GM21723 (cell line): Measurements from ENCODE around the gene GBE1.

Source experiments
- ATAC-seq: cut with Tn5 transposase; IDR thresholded peaks from one replicate; pipeline ENCODE4 v1.9.1; 2021; ENCODE audit warnings: mild to moderate bottlenecking, moderate library complexity; ENCODE audit not compliant: unreplicated experiment

Gene GBE1

DNA sequence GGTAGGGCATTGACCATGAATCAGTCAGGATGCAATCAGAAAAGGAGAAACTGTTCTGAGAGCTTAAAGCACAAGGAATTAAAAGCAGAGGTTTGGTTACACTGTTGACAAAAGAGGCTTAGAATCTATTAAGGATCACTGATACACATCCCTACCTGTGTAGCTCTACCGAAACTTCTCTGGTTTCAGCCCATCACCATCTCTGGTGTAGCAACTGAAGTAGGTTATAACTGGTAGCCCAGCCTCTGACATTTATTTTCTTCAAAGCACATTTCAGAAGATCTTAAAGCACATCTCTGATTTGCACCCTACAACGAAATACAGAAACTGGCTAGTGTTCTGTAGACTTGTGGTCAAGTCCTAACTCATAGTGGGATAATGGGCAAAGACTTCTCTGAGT, 283.7 kb downstream of the GBE1 start:
- ATAC-seq: no peak

DNA sequence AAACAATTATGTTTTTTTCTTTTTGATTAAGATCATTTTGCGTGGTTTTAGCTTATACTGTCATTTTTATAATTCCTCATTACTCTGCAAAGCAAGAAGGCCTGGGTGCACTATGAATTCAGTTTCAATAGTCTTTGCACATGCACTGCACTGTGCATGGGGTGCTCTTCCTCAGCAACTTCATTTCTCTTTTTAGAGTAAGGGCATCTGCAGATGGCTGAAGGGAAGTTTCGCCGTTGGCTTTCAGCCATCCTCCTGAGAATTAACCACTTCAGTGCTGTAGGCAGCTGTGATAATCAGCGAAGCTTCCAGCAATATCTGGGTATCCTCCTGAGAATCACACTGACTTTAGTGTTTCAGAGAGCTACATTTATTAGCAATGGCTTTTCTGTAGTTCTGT, 284.8 kb downstream of the GBE1 start:
- no peak for ATAC-seq

DNA sequence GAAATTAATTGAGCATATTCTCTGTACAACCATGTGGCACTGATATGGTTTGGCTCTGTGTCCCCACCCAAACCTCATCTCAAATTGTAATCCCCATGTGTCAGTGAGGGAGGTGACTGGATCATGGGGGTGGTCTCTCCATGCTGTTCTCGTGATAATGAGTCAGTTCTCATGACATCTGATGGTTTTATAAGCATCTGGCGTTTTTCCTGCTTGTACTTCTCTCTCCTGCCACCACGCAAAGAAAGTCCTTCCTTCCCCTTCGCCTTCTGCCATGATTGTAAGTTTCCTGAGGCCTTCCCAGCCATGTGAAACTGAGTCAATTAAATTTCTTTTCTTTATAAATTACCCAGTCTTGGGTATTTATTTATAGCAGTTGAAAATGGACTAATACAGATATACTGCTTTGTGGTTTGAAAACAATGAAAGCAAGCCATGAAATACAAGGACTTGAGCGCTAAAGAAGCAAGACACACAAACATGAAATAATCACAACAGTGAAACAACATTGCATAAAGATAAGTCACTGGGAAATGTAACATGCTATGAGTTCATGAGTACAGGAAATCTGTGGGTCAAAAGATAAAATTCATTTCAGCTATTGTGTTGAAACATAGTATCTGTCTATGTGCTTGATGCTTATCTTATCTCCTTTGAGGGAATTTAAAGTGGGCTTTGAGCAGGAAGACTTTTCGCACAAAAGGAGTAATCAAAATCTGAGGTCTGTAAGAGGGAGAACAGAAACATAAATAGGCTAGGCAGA, 288.7 kb downstream of the GBE1 start:
- ATAC-seq: no peak

DNA sequence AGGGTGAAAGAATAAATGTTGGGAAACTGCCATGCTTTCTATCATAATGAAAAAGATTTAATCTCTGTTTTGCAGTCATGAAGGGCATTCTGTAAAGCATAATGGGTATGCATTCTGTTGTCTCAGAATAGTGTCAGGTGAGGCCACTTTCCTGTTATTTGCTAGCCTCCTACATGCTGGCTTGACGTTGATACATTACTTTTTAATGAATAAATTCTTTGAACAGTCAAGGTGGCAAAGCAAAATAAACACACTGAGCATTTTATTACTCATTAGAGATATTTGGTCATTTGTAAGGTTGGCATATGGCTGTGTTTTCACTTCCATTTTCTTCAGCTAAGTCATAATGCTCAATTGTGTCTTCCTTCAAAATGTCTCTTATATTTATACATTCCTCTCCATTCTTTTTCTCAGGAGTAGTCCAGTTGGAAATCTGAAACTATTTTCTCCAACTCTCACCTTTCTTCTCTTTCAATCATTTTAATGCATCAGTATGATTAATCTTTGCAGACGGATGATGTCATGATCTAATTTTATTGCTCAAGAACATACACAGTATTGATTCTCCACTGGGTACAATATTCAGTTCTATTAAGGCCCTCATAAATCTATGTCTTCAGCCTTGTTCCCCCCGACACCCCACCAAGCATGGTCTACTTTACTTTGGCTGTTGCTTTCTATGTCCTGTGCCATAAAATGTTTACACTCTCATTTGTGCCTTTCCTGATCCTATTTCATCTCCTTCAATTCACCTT, 290.7 kb downstream of the GBE1 start:
- ATAC-seq: no peak

DNA sequence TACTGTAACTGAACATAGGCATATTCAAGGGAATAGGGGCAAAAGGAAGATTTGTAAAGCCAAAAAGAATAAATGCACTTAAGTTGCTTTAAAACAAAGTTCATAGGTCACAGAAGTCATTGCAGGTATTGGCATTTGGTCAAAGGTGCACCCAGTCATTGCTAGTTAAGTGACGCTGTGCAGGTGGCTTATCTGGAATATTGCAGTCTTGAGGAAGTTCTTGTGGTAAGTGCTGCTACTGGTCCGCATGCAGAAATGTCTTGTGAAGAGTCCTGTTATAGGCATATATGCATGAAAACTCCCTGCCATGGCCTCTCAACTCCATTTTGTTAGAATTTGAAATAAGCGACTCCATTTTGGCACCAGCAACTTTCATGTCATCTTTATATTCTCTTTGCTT, 293.1 kb downstream of the GBE1 start:
- ATAC-seq: no peak

DNA sequence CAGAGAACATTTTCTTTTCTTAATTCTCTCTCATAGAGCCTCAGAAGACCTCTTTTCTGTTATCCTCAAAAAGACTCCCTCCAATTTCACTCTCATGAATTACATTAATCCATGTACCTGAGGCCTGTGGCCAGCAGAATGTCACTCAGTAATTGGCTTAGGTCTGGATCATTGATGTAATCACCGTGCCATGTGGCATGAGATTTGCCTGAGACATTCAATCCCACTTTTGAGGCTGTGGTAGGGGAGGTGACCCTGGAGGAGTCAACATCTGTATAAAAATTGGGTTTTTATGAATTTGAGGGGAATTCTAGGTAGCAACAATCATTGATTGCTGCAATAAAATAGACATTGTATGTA, 295.3 kb downstream of the GBE1 start:
- no peak for ATAC-seq

DNA sequence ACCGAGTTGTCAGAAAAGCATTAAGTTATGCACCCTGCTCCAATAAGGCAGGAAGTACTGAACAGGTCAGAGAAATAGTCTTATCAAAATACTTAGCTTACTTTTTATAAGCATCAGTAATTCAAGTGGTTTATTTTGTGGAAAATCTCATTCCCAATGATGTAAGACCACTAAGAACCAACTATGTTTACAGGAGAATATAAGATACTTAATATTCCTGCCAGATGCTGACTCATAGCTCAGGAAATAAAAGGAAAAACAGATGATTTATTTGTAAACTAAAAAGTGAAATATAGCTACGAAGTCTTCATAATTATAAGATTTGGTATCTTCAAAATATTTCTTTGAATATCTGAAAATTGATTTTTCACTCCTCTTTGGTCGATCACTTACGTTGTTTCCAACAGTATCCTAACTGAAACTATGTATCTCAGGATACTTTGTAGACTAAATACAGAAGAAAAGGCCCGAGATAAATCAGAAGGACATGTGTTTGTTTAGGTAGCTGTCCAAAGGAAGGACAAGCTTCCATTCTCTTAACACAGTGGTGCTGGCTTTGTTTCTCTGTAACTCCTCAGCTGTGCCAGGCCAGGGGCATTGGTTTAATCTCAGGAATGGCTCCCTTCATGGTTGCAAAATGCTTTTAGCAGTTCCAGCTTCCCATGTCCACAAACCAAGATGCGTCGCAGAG, 295.8 kb downstream of the GBE1 start:
- ATAC-seq: no peak

DNA sequence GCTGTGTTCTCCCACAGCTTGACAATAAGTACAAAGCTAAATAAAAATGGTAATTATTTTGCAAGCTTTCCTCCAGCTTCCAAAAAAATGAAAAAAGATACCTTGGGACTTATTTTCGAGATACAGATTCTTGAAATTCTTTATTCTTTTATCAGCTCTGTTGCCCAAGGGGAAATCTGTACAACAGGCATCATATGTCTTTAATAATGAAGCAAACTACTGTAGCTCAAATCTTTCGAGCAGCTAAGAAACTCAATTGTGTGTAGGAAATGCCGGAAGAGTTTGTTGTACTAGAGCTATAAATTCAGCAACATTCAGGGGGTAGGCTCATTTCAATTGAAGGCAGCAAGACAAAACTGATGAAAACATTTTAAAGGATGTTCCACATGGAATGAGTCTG, 297.7 kb downstream of the GBE1 start:
- no peak for ATAC-seq

DNA sequence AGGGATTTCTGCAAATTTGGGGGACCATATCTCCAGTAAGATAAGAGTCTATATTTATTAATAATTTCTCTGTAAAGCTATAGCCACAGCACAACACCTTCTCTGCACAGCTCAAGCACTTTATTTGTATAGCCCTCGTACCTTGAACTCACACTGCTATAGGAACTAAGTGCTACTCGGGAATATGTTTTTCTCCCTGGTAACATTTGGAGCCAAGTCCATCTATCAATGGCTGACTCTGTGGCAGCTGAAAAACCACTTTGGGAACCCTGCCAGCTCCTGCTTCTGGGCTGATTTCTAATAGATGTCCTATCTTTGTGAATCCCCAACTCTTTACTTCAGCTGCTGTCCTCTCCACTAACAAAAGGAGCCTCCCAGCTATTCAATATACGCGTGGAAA, 298.5 kb downstream of the GBE1 start:
- no peak for ATAC-seq

DNA sequence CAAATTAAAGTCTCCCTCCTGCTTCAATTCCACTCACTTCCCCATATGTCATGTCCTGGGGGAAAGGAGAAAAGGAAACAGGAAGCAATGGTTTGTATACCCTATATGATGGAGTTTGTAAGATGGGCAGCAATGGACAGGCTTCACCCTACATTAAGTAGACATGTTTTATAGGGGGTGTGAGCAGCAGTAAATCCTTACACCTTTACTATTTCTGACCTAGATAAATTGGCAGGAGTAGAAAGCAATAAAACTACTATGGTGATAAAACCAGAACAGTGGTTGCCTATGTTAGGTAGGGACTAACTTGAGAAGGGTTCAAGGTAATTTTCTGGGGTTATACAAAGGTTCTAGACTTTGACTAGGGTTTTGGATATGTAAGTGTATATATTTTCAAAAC, 301.7 kb downstream of the GBE1 start:
- no peak for ATAC-seq

DNA sequence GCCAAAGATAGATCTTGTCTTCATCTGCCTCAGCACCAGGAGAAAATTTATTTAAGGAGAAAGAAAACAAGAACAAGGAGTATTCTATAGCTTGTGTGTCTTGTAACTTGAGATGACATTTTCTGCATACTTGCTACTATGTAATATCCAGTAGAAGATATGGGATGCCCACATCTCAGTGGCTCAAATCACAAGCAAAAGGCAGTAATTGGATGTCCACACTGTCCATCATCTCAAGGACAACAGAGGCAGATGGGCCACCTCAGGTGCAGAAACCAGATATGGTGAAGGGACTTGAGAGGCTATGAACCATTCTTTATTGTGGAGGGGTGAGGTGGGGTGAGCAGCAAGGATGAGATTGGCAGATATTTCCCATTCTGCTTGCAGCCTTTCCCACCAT, 309.0 kb downstream of the GBE1 start:
- no peak for ATAC-seq

DNA sequence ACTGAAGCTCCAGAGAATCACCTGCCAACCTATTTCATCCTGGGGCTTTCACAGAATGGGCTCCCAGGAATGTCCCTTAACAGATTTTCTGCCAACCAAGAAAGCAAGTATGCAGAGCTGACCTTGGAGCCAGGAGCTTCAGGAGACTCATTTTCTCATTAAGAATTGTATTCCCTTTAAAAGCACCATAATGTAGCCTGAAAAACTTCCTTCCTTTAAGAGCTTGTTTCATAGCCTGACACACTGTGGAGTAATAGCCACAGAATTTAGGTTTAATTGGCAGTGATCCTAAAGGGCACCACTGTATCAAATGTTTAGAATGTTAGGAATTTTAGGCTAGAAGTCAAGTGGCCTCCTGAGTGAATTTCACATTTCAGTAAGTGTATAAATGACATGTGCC, 309.8 kb downstream of the GBE1 start:
- ATAC-seq: no peak

DNA sequence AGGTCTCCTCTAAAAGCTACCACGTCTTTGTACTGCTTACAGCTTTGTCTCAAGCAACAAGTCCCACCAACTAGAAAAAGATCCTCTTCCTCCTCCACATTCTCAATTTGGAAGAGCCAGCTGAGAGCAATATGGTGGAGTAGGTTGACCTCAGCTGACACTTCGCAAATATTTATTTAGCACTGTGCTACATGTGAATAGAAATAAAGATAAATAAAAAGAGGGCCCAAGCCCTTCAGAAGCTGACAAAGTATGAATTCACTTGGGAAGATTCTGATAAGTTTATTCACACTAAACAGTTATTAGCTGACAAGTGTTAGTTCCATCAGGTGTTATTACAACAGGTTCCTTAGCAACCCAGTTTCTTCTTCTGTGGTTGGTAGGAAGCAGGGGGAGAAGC, 310.3 kb downstream of the GBE1 start:
- ATAC-seq: no peak

DNA sequence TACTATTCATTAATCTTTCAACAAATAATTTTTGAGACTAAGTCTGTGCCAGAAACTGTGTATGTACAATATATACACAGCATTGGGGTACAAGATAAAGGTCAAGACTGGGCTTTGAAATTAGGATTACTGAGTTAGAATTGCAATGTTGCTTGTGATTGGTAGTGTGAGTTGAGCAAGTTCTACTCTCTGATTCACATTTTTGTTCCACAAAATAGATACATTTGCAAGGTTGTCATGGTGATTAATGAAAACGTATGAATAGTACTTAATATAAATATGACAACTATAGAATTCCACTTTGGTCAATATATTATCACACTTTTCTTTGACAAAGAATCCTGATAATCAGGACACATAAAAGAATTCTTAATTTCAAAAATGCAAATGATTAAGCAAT, 314.6 kb downstream of the GBE1 start:
- ATAC-seq: no peak

DNA sequence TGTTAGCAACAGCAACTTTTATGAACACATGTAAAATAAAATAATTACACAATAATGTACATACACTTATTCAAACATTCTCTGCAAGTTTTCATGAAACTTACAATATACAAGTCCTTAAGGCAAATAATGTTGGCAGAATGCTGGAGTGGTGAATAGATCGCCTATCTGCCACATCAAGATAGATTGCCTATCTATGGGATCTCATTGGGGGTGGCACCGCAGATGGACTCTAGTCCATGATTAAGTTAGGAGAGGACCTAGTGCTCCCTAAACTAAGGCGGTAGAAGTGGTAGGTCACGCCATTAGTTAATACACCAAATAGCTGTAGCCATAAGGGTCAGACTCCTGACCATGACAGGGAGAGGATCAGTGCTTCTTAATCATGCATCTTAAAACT, 315.7 kb downstream of the GBE1 start:
- no peak for ATAC-seq

DNA sequence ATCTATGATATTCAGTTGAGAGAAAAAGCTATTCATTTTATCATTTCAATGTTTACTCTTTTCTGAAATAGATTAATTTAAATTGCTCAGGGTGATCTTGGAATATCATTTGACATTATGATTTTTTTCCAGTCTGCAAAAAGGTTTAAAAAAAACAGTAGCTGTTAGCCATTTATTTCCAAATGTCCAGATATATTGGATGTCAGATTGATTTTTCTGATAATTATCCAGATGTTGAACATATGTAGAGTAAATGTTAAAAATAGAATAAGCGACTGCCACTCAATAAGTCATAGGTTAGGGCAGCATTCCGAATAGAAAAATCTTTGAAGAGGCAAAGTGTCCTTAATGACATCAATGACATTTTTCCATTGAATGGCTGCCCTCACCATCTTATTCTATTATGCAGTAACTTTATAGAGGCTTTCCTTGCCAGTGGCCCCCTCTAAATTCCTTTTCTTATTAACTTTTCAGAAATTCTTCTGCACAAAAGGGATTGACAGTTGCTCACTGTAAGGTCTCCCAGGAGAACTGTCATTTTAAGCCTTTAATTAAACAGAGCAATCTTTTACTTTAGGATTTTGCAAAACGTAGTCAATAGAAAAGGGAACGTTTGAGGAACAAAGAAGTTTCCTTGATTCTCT, 316.5 kb downstream of the GBE1 start:
- ATAC-seq: no peak

DNA sequence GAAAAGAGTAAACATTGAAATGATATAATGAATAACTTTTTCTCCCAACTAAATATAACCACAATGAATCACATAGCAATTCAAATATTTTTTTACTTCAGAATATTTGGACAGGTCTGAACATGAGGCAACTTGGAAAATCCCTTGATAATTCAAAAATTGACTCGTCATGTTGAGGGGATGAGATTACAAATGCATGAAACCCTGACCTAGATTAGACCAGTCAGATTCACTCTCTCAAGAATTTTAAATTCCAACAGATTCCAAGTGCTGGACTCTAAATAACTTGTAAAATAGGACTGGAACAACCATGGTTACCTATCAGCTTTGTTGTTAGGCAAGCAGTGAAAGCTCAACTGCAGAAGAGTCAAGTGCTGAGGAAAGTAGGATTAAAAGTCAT, 317.5 kb downstream of the GBE1 start:
- ATAC-seq: no peak

DNA sequence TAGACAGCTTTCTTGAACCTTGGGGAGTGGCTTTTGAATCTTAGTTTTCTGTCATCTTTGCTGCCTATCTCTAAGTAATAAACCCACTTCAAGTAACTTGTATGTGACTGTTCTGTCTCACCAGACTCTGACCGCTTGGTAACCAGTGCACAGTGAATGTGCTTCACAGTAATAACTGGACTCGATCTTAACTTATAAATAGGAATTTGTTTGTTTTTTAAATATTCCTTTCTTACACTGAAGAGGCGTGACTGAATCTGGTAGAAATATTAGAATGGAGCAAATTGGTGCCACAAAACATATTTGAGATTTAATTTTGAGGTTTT, 318.0 kb downstream of the GBE1 start:
- no peak for ATAC-seq

DNA sequence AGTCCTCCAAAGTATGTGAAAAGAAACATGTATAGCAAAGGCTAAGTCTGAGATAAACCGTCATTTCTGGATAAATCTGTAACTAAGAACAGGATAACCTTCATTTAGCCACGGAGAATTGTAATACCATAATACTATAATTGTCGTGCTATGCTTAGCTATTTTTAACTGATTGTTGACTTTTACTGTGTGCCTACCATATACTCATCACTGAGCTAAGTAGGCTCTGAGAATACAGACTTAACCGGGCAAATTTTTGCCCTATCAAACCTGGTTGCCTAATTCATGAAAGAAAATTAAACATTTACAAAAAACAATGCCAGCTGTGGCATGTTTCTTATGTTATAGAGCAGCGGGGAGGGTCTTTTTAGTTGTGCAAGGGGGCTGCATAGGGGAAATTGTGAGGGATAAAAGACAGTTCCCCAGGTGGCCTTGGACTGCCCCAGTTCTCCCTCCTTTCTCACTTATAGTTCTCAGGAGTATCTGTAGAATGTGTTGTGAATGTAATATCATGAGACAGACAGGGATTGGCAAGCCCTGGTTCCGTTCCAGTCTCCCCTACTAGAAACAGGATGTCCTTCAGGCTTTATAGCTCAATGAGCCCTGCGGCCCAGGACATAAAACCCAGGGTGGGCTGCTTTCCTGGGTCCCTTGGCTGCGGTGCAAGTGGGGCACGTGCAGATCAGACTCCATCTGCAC, 318.5 kb downstream of the GBE1 start:
- no peak for ATAC-seq

DNA sequence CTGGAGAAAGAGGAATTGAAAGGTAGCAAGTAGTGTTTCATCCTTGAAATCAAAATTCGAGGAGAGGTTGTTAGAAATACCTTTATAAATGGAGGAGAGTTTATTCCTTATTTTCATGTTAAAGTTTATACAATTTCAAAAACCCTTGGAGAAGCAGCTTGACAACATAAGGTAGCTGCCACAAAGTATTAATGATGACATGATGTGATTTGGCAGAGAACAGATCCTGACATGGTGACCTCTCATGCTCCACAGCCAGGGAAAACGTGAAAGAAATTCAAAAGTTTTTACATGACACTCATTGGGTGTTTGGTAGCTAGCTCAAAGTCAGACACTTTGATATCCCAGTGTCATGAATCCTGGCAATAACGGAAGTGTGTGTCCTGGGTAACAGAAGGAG, 320.8 kb downstream of the GBE1 start:
- ATAC-seq: no peak
